GM21529 (cell line): Measurements from ENCODE around the gene BTK.

Experiments
- ATAC-seq: cut with Tn5 transposase; IDR thresholded peaks from one replicate; pipeline ENCODE4 v1.9.1; 2021; ENCODE audit not compliant: unreplicated experiment

BTK gene

DNA sequence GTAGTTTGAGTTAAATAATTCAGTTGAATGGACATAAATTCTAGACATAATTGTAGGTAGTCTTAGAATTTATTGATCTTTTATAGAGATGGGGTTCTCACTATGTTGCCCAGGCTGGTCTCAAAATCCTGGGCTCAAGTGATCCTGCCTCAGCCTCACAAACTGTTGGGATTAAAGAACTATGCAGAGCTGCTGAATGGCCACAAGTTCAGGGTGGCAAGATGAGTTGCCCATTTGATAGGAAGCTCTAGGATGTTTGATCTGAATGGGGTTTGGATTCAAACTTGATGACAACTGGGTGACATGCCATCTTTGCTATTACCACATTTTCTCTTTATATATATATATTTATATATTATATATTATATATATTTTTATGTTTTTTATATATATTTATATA, 8.4 kb upstream of the BTK start:
- ATAC-seq: no peak

DNA sequence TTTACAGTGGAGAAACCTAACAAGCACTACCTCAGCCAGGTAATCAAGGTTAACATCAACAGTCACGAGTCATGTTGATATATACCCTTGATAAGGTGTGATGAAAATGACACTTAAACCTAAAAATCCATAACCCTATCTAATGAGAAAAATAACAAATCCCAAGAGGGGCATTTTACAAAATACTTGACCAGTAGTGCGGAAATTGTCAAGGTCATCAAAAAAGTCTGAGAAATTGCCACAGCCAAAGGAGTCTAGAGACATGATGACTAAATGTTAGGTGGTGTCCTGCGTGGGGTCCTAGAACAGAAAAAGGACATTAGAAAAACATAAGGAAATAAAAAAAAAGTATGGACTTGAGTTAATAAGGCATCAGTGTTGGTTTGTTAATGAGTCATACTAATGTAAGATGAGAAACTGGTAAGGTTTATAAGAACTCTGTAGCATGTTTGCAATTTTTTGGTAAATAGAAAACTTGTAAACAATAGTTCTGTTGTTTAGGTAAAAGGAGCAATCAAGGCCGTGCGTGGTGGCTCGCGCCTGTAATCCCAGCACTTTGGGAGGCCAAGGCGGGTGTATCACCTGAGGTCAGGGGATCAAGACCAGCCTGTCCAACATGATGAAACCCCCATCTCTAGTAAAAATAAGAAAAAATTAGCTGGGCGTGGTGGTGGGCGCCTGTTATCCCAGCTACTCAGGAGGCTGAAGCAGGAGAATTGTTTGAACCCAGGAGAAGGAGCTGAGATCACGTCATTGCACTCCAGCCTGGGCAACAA, 7.7 kb upstream of the BTK start:
- ATAC-seq: no peak

DNA sequence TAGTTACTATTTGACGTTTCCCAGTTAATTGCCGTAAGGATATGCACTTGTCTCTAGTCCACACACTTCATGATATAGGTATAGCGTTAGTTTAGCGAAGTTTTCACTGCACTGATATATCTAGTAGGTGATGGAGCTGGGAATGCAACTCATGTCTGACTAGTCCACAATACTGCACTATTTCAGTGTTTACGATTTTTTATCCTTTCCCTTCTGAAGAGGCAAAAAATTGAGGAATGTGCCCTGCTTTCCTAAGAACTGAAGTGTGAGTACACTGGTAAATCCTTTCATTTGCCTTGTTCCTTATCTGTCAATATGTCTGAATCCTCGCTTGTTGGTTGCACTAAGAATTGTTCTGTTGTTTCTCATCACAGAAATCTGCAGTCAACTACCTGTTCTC, 5.8 kb upstream of the BTK start:
- ATAC-seq: no peak

DNA sequence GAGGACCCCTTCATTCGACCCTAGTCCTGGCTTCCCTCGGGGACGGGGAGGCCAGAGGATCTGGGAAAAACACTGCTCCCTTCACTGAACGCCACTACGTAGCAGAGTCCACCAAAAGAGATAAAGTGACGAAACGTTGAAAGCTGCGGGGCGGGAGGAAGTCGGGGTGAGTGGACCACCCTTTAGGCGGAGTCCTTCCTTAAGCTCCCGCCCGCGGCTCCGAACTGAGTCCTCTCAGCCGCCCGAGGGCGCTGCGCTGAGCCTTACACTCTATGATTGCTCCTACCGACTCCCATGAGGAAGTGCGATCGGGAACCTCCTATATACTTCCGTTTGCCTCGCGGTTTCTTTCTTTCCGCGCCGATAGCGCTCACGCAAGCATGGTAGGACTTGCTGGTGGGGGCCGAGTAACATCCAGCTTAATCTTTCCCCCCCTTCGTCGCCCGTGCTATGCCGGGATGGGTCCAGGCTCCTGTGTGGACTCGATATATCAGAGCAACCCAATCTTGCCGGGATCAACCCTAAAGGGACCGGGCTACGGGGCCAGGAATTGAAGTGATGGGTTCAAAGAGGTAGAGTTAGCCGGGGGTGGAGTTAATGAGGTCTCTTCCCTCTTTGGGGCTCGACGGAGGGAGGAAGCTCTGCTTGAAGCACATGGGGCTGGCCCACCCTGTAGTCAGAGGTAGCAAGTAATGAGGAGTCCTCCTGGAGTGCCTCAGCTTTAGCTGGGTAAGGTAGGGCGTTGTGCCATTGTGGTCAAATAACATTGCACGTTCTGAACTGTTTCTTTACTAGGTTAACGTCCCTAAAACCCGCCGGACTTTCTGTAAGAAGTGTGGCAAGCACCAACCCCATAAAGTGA, 4.9 kb upstream of the BTK start, which contains the start of gene RPL36A:
TSS of gene RPL36A (plus strand) at position 348 of the 862 bp plus-strand sequence. CDS start at position 381, 33 bp downstream.
- ATAC-seq: peak; percentile 75

DNA sequence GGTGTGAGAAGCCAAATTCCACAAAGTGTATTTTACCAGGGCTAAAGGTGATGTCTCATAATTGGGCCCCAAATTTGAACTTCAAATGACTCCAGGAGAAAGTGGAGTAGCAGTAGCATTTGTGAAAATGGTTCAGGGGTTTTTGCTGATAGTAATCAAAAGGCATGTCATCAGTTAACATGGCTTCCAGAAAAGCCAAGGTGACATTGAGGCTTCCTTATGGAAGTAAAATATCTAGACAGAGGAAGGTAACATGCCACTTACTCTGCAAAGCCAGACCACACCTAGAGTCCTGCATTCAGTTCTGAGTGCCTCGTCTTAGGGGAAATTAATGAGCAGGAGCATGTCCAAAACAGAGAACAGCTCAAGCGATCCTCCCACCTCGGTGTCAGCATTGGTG, 2.6 kb upstream of the BTK start:
- ATAC-seq: no peak

DNA sequence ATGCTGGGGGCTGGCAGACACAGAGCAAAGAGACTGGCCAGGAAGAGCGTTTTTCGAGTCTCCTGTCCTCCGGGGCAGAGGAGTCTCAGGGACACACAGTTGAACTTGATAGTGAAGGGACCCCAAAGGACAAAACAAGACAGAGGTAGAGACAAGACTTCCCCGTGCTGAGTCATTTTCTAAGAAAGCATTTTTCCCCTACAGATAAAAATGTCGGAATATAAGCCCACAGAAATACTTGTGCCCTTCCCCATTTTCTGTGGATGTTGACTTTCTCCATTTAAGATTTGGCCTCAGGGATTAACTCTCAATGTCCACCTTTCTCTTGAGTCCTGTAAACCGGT, 523 bp upstream of the BTK start:
- ATAC-seq: peak; percentile 0

DNA sequence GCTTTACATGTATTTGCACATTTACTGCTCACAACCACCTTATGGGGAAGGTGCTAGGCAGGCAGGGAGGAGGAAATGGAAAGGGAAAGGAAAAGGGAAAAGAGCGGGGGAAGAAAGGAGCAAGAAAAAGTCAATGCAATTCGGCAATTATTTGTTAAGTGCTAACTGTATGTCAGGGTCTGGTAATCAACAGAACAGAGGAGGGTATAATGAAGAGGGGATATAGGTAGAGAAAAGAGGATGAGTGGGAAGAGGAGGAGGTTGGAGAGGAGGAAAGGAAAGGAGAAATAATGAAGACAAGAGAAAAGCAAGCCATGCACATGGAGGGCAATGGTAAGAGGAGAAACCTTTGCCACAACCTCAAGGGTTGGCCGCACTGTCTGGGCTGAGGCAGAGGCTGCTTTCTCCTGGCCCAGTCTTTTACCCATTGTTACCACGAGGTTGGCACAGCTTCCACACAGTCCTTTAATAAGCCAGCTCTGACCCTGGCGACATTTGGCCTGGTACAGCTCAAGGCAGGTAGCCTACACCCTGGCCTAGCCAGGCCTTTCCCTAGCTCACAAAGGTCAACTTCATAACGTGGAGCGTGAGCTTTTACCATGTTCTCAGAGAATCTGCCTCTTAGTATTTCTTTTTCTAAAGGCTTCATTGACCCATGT, 836 bp downstream of the BTK start:
- no peak for ATAC-seq

DNA sequence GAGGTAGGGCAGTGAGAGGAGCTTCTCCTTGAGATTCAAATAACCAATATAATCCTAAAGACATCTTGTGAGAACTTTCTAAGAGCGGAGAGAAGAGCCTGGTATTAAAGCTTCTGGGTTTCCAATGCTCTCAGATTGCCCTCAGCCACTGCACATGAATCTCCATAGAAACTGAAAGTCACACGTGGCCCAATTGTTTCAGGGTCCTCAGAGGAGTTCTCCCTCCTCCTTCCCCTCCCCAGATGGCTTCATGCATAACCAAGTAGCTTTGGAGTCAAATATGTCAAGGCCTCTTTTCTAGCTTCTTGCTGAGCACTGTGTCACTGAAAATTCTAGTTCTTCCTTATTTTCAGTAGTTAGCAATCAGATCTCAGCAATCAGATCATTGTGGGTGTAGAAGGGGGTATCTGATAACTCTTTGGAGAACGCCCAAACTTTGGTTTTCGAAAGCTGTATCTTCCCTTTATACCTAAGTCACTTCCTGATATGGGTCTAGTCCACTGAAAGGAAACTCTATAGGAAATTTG, 2.2 kb downstream of the BTK start:
- peak; percentile 74 for ATAC-seq

DNA sequence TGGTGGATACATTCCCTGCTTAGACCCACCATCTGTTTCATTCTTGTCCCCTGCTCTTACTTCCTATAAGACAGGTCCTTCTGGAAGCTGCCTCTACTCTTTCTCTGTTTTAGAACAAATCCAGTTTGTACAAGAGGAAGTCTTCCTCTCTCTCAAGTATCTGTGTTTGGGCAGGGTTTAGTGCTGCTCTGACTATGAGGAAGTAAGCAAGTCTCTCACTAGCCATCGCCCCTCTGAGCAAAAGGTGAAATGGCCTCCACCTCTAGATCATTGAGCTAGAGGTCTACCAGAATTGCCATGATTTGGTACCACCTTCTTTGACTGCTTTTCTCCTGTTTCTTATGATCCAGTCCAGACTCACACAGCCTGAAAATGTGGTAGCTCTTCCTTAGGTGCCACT, 8.4 kb downstream of the BTK start:
- ATAC-seq: no peak

DNA sequence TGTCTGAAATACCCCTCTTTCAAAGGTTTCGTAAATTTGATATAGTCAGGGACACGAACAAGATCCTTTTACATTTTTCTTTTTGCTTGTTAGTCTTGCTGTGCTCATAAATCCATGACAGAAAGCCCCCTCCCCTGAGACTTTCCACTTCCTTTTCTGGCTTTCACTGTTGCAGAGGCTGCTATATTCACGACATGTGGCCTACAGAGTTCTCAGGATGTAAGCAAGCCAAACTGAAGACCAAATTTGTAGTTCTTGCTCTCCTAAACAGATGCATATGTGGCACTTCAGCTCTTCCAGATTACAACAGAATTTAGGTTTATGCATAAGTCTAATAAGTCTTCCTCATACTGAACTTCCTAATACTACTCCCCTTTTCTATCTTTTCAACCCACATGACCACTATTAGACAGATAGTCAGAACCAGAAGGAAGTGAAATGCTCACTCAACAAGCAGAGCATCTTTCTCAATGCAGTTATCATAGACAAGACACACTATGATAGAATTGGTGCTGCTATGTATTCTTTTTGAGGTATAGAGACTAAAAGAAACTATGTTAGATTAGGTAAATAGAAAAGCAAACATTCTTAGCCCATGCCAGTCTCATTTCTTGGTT, 15.0 kb downstream of the BTK start:
- ATAC-seq: peak; percentile 79

DNA sequence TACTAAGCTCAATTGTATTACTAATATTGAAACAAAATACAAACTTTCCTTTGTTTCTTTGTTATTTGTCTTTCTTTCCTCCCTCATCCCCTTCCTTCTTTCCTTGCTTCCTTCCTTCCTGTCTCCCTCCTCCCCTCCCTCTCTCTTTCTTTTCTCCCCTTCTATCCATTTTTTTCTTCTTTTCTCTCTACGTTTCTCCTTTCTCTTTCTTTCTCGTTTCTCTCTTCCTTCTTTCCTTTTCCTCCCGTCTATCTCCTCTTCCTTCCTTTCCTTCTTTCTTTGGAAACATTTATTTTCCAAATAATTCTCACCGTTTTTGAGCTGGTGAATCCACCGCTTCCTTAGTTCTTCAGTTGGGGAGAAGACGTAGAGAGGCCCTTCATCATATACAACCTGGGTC, 16.3 kb downstream of the BTK start:
- ATAC-seq: no peak

DNA sequence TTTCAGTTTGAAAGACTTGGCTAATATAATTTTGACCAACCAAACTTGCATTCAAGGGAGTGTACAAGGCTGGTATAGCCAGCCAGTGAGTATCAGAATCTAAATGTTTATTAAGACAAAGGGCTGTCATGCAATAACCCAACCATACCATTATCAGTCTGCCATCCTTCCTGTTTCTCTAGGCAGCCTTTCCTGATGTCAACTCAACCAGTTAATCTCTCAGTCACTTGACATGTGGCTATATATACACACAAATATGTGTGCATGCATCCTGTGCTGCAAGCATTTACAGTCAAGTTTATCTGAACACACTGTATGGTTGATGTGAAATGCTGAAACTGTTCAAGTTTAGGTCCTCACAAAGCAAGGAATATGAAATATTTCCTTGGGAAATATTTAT, 17.2 kb downstream of the BTK start:
- ATAC-seq: no peak

DNA sequence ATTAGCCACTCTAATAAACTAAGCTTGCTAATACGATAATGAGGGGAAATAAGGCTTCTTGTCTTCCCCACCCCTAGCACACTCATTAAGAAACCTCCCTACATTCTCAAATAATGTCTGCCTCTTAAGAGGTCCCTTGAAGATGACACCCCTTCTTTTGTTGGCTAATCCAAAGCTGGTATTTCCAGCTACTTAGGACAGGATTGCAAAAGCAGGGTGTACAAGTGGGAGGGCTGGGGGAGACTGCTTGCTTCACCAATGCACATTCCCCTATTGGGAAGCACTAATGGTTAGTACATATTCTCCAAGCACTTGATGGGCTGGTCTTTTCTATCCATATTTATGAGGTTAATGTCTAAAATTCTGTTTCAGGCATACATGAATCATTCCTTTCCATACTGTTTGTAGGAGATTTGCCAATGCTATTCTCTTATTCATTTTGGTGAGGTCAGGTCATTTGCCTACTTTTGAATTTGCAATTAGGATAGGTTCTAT, 20.6 kb downstream of the BTK start:
- no peak for ATAC-seq

DNA sequence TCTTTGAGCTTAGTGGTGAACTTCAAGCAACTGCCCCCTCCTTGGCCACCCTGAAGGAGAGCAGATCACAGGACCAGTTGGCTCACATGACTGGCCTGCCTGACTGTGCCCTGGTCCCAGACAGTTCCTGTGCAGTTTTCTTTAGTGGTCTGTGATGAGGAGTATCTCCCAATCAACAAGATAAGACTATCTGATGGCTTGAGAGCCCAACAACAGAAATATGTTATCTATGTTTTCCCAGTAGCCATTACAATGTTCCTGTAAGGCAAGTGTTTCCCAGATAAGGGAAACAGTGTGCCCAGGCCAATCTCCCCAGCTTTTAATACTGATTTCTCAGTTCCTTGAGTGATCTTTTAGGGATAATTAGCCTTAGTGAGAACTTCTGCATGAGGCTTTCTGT, 23.2 kb downstream of the BTK start:
- ATAC-seq: no peak

DNA sequence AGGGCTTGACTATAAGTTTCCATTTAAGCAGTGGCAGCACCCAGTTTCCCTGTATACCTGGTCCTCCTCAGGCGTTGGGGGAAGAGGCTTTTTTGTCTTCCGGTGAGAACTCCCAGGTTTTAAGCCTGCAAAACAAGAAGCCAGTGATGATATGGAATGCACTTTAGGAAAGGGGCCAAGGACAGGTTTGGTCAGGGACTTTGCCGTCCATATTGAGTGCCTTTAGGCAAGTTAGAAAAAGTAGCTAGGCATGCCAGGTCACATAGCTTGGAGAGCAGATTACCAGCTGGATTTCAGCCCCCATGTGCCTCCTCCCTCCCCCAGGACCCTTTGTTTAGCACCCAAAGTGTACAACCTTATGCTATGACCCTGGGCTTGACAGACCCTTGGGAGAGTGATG, 23.9 kb downstream of the BTK start:
- ATAC-seq: no peak

DNA sequence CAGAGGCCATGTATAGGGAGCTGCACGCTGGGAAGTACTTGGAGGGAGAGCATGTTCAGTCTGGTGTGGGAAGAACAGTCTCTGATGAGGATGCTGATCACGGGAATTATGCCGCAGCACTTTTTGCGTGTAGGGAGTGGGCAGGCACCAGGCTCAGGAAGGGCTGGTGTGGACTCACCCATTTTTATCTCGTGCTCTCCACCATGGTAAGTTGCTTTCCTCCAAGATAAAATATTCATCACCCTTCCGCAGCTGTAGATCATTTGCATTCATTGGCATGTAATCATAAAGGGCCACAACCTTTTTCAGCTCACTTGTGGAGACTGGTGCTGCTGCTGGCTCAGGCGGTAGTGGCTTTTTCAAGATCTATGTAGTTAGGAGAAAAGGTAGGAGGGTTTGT, 25.6 kb downstream of the BTK start:
- ATAC-seq: no peak

DNA sequence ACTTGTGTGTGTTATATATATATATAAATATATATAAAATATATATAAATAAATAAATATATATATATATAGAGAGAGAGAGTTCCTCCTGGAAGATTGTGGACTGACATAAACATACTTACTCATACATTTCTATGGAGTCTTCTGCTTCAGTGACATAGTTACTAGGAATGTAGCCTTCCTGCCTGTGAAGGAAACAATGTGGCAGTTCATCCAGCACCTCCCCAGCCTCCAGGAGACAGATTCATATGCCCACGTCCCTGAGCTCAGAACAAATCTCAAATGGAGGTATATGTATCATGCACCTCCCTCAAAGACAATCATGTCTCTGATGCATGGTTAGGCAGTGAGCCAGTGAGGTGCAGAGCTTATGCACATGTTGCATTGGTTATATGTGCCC, 26.0 kb downstream of the BTK start:
- ATAC-seq: no peak

DNA sequence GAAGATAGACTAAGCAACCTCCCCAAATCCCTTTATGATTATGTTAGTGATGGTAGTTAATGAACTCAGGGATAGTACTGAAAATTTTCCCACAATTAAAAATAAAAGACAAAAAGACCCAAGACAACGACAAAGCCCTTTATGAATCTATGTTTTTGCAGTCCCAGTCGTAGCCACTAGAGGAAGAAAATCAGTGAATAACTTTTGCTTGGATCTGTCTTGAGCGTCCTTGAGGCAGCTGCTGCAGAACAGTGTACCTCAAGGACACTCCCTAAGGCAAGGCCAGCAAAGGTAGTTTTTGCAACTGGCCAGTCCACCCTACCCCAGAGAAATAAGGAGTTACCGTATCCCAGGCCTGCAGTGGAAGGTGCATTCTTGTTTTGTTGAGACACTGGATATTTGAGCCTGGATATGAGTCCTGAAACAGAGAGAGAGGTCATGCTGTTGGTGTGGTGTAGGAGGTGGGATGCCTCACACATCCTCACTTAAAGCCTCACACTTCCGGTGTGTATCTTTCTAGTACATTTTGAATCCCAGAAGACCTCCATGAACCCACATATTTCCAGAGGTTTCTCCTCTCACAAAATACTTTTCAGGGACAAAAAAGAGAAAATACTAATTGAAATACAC, 28.7 kb downstream of the BTK start:
- ATAC-seq: peak; percentile 55

DNA sequence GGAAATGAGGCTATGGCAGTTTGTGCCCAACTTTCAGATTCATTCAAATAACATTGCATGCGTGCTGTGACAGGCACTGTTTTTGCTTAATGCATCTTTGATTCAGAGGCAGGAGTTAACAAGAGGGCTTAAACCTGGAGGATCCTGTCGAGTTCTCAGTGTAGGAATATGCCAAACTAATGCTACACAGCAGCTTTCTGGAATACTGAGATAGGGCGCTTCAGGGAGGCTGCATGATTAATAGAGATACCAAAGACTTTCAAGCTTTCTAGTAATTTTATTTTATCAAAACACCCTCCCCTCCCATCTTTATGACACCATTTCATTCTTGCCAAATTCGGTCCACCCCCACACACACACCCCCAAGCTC, 36.8 kb downstream of the BTK start:
- ATAC-seq: no peak

DNA sequence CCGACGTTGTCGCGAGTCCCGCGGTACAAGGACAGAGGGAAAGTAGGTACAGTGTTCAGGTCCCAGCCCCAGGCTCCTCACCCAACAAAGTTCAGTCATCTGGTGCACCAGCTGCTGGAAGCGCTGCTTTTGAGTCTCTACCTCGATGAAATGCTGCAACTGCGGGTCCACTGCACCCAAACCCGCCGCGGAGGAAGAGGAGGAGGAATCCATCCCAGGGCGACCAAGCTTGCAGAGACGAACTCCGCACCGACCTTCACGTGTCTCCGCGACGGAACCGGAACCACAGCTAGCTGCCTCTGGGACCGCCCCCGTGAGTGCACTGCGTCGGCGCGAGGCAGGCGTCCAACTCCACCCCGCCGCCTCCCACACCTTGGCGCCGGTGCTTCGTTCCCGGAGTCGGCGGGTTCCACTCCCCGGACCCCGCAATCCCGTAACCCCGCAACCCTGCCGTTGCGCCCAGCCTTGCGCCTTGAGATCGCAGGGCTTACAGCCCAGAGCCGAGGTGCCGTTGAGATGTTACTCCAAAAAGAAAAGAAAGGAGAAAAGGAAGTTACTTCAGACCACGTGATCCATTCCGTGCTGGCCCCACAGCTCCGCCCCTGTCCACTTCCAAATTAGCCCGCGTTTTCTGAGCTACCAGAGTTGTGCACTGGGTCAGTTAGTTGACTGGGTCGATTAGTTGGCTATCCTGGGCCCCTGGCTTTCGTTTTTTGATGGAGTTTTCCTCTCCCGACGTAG, 37.4 kb downstream of the BTK start, which contains the start of gene TIMM8A:
TSS of gene TIMM8A (minus strand) at position 291 of the 741 bp plus-strand sequence. CDS start at position 213, 78 bp downstream.
- peak; percentile 98 for ATAC-seq
